ENCODE results near the gene KIF5A. TPM values are rescaled to one million over a fixed set of nuclear protein-coding genes. Genes with fewer than 3 reads are reported as not detected.
A peak's percentile ranks its signal among the peaks of the same experiment; 100 is the strongest.
"Not testable (repeated sequence)": the region's sequence is repeated elsewhere in the genome, so short reads cannot be mapped to it uniquely, and the experiment has no call there.

KIF5A gene
- total RNA-seq, 1 experiment from 2014 or later: 0.05 TPM

DNA sequence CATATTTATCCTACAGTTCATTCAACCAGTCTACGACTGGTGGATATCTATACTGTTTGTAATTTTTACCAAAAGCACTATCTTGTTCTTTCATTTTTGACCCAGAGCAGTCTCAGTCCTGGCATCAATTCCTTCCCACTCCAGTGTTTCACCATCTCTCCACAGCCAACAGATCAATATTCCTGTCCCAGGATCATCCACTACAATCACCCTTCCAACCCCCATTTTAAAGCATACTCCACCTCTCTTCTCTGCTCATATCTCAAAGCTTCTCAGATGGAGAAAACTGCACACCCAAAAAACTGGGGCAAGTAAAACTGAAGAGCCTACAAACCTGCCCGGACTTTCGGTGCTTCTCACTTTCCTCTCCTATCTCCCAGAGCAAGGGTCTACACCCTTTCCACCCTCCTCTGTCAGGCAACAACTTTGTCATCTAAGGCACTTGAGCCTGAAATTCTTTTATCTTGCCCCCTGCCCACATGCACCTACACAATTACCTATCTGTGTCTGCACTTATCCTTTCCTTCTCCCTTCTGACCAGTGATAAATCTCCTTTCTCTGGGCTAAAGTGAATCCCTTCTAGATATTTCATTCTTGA, 37.1 kb downstream of the KIF5A start:
- ChIA-PET CTCF (no interaction called here), POLR2A (no interaction called here)
- Mint-ChIP-seq H3K4me1 (ENCODE audit: low read depth, unreplicated experiment) (peaks cover 16% of the 10 kb centered on the region), H3K27me3 (ENCODE audit: insufficient read depth, unreplicated experiment) (peaks cover 4% of the 10 kb centered on the region), H3K9me3 (ENCODE audit: unreplicated experiment) (no peaks in the 10 kb centered on the region), H3K27ac (ENCODE audit: unreplicated experiment) (no peak overlapping the region), H3K36me3 (ENCODE audit: insufficient read depth, unreplicated experiment) (peaks cover 13% of the 10 kb centered on the region), H3K4me3 (ENCODE audit: unreplicated experiment) (no peak overlapping the region)
- no peak overlapping the region for H3K4me3 ChIP-seq (ENCODE audit: low read depth, low read length)
- no peaks in the 10 kb centered on the region for H3K36me3 ChIP-seq (ENCODE audit: control insufficient read depth, insufficient read depth, low read length)
- peaks cover 4% of the 10 kb centered on the region; the same call in 1 of the 2 replicates for H3K4me1 ChIP-seq
- no peaks in the 10 kb centered on the region for H3K27me3 ChIP-seq (replicated peaks; ENCODE audit: control insufficient read depth, insufficient read depth, low read length)
- TF ChIP-seq, protein P1, sequence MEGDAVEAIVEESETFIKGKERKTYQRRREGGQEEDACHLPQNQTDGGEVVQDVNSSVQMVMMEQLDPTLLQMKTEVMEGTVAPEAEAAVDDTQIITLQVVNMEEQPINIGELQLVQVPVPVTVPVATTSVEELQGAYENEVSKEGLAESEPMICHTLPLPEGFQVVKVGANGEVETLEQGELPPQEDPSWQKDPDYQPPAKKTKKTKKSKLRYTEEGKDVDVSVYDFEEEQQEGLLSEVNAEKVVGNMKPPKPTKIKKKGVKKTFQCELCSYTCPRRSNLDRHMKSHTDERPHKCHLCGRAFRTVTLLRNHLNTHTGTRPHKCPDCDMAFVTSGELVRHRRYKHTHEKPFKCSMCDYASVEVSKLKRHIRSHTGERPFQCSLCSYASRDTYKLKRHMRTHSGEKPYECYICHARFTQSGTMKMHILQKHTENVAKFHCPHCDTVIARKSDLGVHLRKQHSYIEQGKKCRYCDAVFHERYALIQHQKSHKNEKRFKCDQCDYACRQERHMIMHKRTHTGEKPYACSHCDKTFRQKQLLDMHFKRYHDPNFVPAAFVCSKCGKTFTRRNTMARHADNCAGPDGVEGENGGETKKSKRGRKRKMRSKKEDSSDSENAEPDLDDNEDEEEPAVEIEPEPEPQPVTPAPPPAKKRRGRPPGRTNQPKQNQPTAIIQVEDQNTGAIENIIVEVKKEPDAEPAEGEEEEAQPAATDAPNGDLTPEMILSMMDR (IDR thresholded peaks at IDR 0.05; ENCODE audit: insufficient read depth in 1 of 2, low read depth in 1 of 2, low read length in 1 of 2, severe bottlenecking in 1 of 2, unreplicated experiment in 1 of 2): no peak
- H3K9me3 ChIP-seq: no peaks in the 10 kb centered on the region
- intact Hi-C loops (cut with micrococcal nuclease; ENCODE audit: unreplicated experiment): no loop called here
- no peak for DNase-seq
- no TSS peak for BruUV-seq (replicated peaks)

DNA sequence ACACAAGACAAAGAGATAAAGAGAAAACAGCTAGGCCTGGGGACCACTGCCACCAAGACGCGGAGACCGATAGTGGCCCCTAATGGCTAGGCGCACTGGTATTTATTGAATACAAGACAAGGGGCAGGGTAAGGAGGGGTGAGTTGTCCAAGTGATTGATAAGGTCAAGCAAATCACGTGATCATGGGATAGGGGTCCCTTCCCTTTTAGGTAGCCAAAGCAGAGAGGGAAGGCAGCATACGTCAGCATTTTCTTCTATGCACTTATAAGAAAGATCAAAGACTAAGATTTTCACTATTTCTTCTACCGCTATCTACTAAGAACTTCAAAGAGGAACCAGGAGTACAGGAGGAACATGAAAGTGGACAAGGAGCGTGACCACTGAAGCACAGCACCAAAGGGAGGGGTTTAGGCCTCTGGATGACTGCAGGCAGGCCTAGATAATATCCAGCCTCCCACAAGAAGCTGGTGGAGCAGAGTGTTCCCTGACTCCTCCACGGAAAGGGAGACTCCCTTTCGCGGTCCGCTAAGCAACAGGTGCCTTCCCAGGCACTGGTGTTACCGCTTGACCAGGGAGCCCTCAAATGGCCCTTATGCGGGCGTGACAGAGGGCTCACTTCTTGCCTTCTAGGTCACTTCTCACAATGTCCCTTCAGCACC, 39.2 kb downstream of the KIF5A start:
- intact Hi-C loops (cut with micrococcal nuclease; ENCODE audit: unreplicated experiment); BruUV-seq (replicated peaks); H3K9me3 ChIP-seq; POLR2A ChIA-PET; H3K27me3 ChIP-seq (replicated peaks; ENCODE audit: control insufficient read depth, insufficient read depth, low read length); H3K4me3 ChIP-seq (ENCODE audit: low read depth, low read length); H3K27me3 Mint-ChIP-seq (ENCODE audit: insufficient read depth, unreplicated experiment); H3K27ac Mint-ChIP-seq (ENCODE audit: unreplicated experiment); H3K9me3 Mint-ChIP-seq (ENCODE audit: unreplicated experiment); DNase-seq; H3K4me3 Mint-ChIP-seq (ENCODE audit: unreplicated experiment); H3K36me3 ChIP-seq (ENCODE audit: control insufficient read depth, insufficient read depth, low read length): not testable (repeated sequence)
- H3K4me1 ChIP-seq: peaks cover 12% of the 10 kb centered on the region; the same call in 1 of the 2 replicates
- CTCF ChIA-PET: interaction anchor here (0.6 kb wide), 1 partner anchor 221 kb away, joined by 3 read pairs; no protein-coding TSS in a partner anchor
- peaks cover 19% of the 10 kb centered on the region for H3K4me1 Mint-ChIP-seq (ENCODE audit: low read depth, unreplicated experiment)
- H3K36me3 Mint-ChIP-seq (ENCODE audit: insufficient read depth, unreplicated experiment): peaks cover 14% of the 10 kb centered on the region

DNA sequence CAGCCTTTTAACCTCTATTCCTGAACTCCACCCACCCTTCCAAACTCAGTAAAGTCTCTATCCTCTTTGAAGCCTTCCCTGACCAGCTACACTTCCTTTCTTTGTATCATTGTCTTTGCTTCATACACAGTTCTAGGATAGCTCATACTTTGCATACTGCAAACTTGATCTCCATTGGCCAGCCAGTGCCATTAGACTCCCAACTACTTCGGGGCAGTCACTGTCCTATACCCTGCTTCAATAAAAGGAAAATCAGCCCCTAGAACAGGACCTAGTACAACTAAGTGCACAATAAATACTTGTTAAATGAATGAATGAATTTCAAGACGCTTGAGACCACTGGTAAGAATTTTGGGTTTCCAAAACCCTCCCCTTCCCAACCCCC, 40.6 kb downstream of the KIF5A start:
- Mint-ChIP-seq H3K27me3 (ENCODE audit: insufficient read depth, unreplicated experiment) (no peaks in the 10 kb centered on the region), H3K27ac (ENCODE audit: unreplicated experiment) (peak overlapping the region; percentile 88), H3K36me3 (ENCODE audit: insufficient read depth, unreplicated experiment) (peaks cover 18% of the 10 kb centered on the region), H3K4me3 (ENCODE audit: unreplicated experiment) (peak overlapping the region; percentile 90), H3K9me3 (ENCODE audit: unreplicated experiment) (no peaks in the 10 kb centered on the region), H3K4me1 (ENCODE audit: low read depth, unreplicated experiment) (peaks cover 19% of the 10 kb centered on the region)
- intact Hi-C loops (cut with micrococcal nuclease; ENCODE audit: unreplicated experiment): no loop called here
- TF ChIP-seq, protein P1 (IDR thresholded peaks at IDR 0.05; ENCODE audit: insufficient read depth in 1 of 2, low read depth in 1 of 2, low read length in 1 of 2, severe bottlenecking in 1 of 2, unreplicated experiment in 1 of 2): no peak
- H3K36me3 ChIP-seq (ENCODE audit: control insufficient read depth, insufficient read depth, low read length): no peaks in the 10 kb centered on the region
- peak overlapping the region; percentile 80 for H3K4me3 ChIP-seq (ENCODE audit: low read depth, low read length)
- ChIA-PET CTCF (no interaction called here), POLR2A (no interaction called here)
- DNase-seq: no peak
- H3K27me3 ChIP-seq (replicated peaks; ENCODE audit: control insufficient read depth, insufficient read depth, low read length): no peaks in the 10 kb centered on the region
- H3K4me1 ChIP-seq: peaks cover 13% of the 10 kb centered on the region; the same call in 1 of the 2 replicates
- TSS peak; percentile 35 for BruUV-seq (replicated peaks)
- no peaks in the 10 kb centered on the region for H3K9me3 ChIP-seq

Data from Caco-2 (cell line).